Neural cell (in vitro differentiated cells): Measurements from ENCODE around the gene PSME3IP1. TPM values are rescaled to one million over a fixed set of nuclear protein-coding genes. Genes with fewer than 3 reads are reported as not detected.

ENCODE experiments used
- H2AFZ ChIP-seq: fragments of 200-600, 300-800 bp; sonication (generic), shearing (Covaris generic); 2 replicates; pipeline ENCODE4 v1.6.0; 2014; ENCODE audit warnings: low read depth, mild to moderate bottlenecking, antibody characterized with exemption, low read length, moderate library complexity
- H3F3A ChIP-seq: fragments of 200-600 bp; shearing (Covaris generic); 2 replicates; pipeline ENCODE4 v1.6.1; 2016; ENCODE audit warnings: mild to moderate bottlenecking, moderate library complexity, mixed read lengths, antibody characterized with exemption, low read length; ENCODE audit not compliant: insufficient read depth, poor library complexity, severe bottlenecking
- H3K27ac ChIP-seq: fragments of 200-600, 300-800 bp; sonication (generic), shearing (Covaris generic); 2 replicates; pipeline ENCODE4 v1.5.1; 2014; ENCODE audit warnings: mild to moderate bottlenecking, low read length, moderate library complexity
- H3K27me3 ChIP-seq: fragments of 300-800, 200-600 bp; sonication (generic), shearing (Covaris generic); 2 replicates; pipeline ENCODE4 v1.6.0; 2014; ENCODE audit warnings: mild to moderate bottlenecking, low read depth, low read length, moderate library complexity; ENCODE audit not compliant: insufficient read depth
- H3K36me3 ChIP-seq: fragments of 300-800, 200-600 bp; sonication (generic), shearing (Covaris generic); 2 replicates; pipeline ENCODE4 v1.5.1; 2014; ENCODE audit warnings: mild to moderate bottlenecking, antibody characterized with exemption, low read length, moderate library complexity; ENCODE audit not compliant: insufficient read depth
- H3K4me2 ChIP-seq: fragments of 300-800, 200-600 bp; sonication (generic), shearing (Covaris generic); 2 replicates; pipeline ENCODE4 v1.6.0; 2014; ENCODE audit warnings: mild to moderate bottlenecking, low read length
- H3K4me3 ChIP-seq: fragments of 300-800, 200-600 bp; sonication (generic), shearing (Covaris generic); 2 replicates; pipeline ENCODE4 v1.5.1; 2014; ENCODE audit warnings: mild to moderate bottlenecking, low read length, moderate library complexity
- H3K79me2 ChIP-seq: fragments of 200-600 bp; shearing (Covaris generic); replicated peaks from 2 replicates; pipeline ENCODE4 v1.6.0; 2014; ENCODE audit warnings: mild to moderate bottlenecking, low read length, moderate library complexity; ENCODE audit not compliant: insufficient read depth
- H3K9ac ChIP-seq: fragments of 300-800, 200-600 bp; sonication (generic), shearing (Covaris generic); 2 replicates; pipeline ENCODE4 v1.6.1; 2016; ENCODE audit warnings: mild to moderate bottlenecking, low read length, mixed read lengths
- H3K9me2 ChIP-seq: fragments of 200-600 bp; shearing (Covaris generic); 2 replicates; pipeline ENCODE4 v1.6.1; 2016; ENCODE audit warnings: mild to moderate bottlenecking, low read length, mixed read lengths; ENCODE audit not compliant: insufficient read depth
- H3K9me3 ChIP-seq: fragments of 200-600, 300-800 bp; sonication (generic), shearing (Covaris generic); 2 replicates; pipeline ENCODE4 v1.6.1; 2016; ENCODE audit warnings: mild to moderate bottlenecking, mixed run types, low read length, moderate library complexity, mixed read lengths
- H4K20me1 ChIP-seq: fragments of 200-600 bp; shearing (Covaris generic); 2 replicates; pipeline ENCODE4 v1.6.1; 2016; ENCODE audit warnings: mild to moderate bottlenecking, mixed run types; ENCODE audit not compliant: insufficient read depth
- CTCF ChIP-seq: fragments of 450-650 bp; IDR thresholded peaks from 2 replicates; pipeline ENCODE4 v1.5.1; 2014; ENCODE audit warnings: antibody characterized with exemption, mild to moderate bottlenecking, moderate library complexity; ENCODE audit not compliant: poor library complexity, severe bottlenecking
- EP300 ChIP-seq: fragments of 450-650 bp; conservative IDR thresholded peaks from 2 replicates; pipeline ENCODE4 v1.6.1; 2014; ENCODE audit warnings: antibody characterized with exemption, mild to moderate bottlenecking, moderate library complexity; ENCODE audit not compliant: poor library complexity, severe bottlenecking
- EZH2 ChIP-seq: fragments of 200-600, 300-800 bp; shearing (Covaris generic), sonication (generic); IDR thresholded peaks from 2 replicates; pipeline ENCODE4 v1.6.1; 2014; ENCODE audit warnings: antibody characterized with exemption, low read length, borderline replicate concordance, mild to moderate bottlenecking; ENCODE audit not compliant: insufficient read depth, poor library complexity, severe bottlenecking
- MXI1 ChIP-seq: fragments of 450-650 bp; conservative IDR thresholded peaks from 2 replicates; pipeline ENCODE4 v1.6.1; 2014; ENCODE audit warnings: antibody characterized with exemption, mild to moderate bottlenecking; ENCODE audit not compliant: poor library complexity, severe bottlenecking
- POLR2AphosphoS5 ChIP-seq: IDR thresholded peaks from 2 replicates; pipeline ENCODE4 v1.6.1; 2012
- RAD21 ChIP-seq: fragments of 450-650 bp; conservative IDR thresholded peaks from 2 replicates; pipeline ENCODE4 v1.6.1; 2014; ENCODE audit warnings: antibody characterized with exemption, mild to moderate bottlenecking, moderate library complexity
- REST ChIP-seq: IDR thresholded peaks from 2 replicates; pipeline ENCODE4 v1.6.1; 2012; ENCODE audit warnings: borderline replicate concordance
- SMC3 ChIP-seq: fragments of 450-650 bp; conservative IDR thresholded peaks from 2 replicates; pipeline ENCODE4 v1.6.1; 2014; ENCODE audit warnings: antibody characterized with exemption, mild to moderate bottlenecking, moderate library complexity; ENCODE audit not compliant: poor library complexity
- TAF1 ChIP-seq: IDR thresholded peaks from 2 replicates; pipeline ENCODE4 v1.6.1; 2012; ENCODE audit warnings: low read depth
- polyA plus RNA-seq: library from polyadenylated mRNA; depleted of rRNA; stranded (reverse); fragments of >200 nt; gene quantifications from 2 replicates; pipeline ENCODE4 v1.2.3, GENCODE V29; 2014

The PSME3IP1 gene
- polyA plus RNA-seq, 1 donor from 2014 or later: 167 TPM

GRCh38 chr16:57150682-57151330, 35.0 kb downstream of the PSME3IP1 start:
- H3K4me3 ChIP-seq: no peak overlapping the region
- H3K9me2 ChIP-seq: no peaks in the 10 kb centered on the region
- no peaks in the 10 kb centered on the region for H3K27me3 ChIP-seq
- no peaks in the 10 kb centered on the region for H3K36me3 ChIP-seq
- no peaks in the 10 kb centered on the region for H3F3A ChIP-seq
- H3K9me3 ChIP-seq: no peaks in the 10 kb centered on the region
- no peak overlapping the region for H3K4me2 ChIP-seq
- H3K79me2 ChIP-seq: no peaks in the 10 kb centered on the region
- H2AFZ ChIP-seq: no peak overlapping the region
- no peaks in the 10 kb centered on the region for H4K20me1 ChIP-seq
- no peak overlapping the region for H3K27ac ChIP-seq
- TF ChIP-seq RAD21: no peak
- no peak overlapping the region for H3K9ac ChIP-seq

GRCh38 chr16:57149391-57149790, 36.4 kb downstream of the PSME3IP1 start:
- Histone ChIP-seq H3K9me2 (no peaks in the 10 kb centered on the region), H3K27me3 (no peaks in the 10 kb centered on the region), H3K9me3 (no peaks in the 10 kb centered on the region), H3F3A (no peaks in the 10 kb centered on the region), H3K79me2 (no peaks in the 10 kb centered on the region), H3K36me3 (no peaks in the 10 kb centered on the region), H3K27ac (no peak overlapping the region), H2AFZ (no peak overlapping the region), H4K20me1 (no peaks in the 10 kb centered on the region), H3K4me2 (no peak overlapping the region), H3K4me3 (no peak overlapping the region), H3K9ac (no peak overlapping the region)
- no peak for TF ChIP-seq CTCF
- no peak for TF ChIP-seq TAF1
- TF ChIP-seq REST: no peak
- no peak for TF ChIP-seq RAD21
- TF ChIP-seq POLR2AphosphoS5: no peak
- no peak for TF ChIP-seq SMC3
- TF ChIP-seq EZH2: no peak
- TF ChIP-seq EP300: no peak
- no peak for TF ChIP-seq MXI1

GRCh38 chr16:57148481-57148880, 37.4 kb downstream of the PSME3IP1 start:
- Histone ChIP-seq H3F3A (no peaks in the 10 kb centered on the region), H3K9me2 (no peaks in the 10 kb centered on the region), H3K4me2 (no peak overlapping the region), H3K79me2 (no peaks in the 10 kb centered on the region), H3K4me3 (no peak overlapping the region), H4K20me1 (no peaks in the 10 kb centered on the region), H3K27ac (no peak overlapping the region), H3K27me3 (no peaks in the 10 kb centered on the region), H3K36me3 (no peaks in the 10 kb centered on the region), H3K9me3 (no peaks in the 10 kb centered on the region), H3K9ac (no peak overlapping the region), H2AFZ (no peak overlapping the region)
- TF ChIP-seq POLR2AphosphoS5: no peak
- TF ChIP-seq TAF1: no peak
